ENCODE measurements around the gene AJM1. TPM values are rescaled to one million over a fixed set of nuclear protein-coding genes. Genes with fewer than 3 reads are reported as not detected.

Gene AJM1
- total RNA-seq, 4 donors from 2014 or later, result 0.83 to 4.7 (median 2.3) TPM

GRCh38 chr9:136806067-136806466 is 36.2 kb upstream of the AJM1 start:
- no peaks in the 10 kb centered on the region for H3K9me3 ChIP-seq
- intact Hi-C loops (cut with DNase I), result loop anchor here (5.0 kb wide), 1 partner anchor 141 kb away; the partner anchor contains the start of gene C8G
- H3K4me1 ChIP-seq, result peaks cover 25 to 37% of the 10 kb centered on the region in 2 donors
- no peak for DNase-seq
- H3K27ac ChIP-seq, result no peak overlapping the region
- WGBS, 2 donors, result 89 to 100% methylated on average over 4 to 6 of the region's 10 CpGs
- no peak overlapping the region for H3K4me3 ChIP-seq (replicated peaks in 1 of 3)
- no peak for TF ChIP-seq CTCF (IDR thresholded peaks at IDR 0.05)
- no peak for TF ChIP-seq POLR2A (IDR thresholded peaks at IDR 0.05)
- H3K27me3 ChIP-seq, result no peaks in the 10 kb centered on the region
- H3K36me3 ChIP-seq, result no peaks in the 10 kb centered on the region

DNA sequence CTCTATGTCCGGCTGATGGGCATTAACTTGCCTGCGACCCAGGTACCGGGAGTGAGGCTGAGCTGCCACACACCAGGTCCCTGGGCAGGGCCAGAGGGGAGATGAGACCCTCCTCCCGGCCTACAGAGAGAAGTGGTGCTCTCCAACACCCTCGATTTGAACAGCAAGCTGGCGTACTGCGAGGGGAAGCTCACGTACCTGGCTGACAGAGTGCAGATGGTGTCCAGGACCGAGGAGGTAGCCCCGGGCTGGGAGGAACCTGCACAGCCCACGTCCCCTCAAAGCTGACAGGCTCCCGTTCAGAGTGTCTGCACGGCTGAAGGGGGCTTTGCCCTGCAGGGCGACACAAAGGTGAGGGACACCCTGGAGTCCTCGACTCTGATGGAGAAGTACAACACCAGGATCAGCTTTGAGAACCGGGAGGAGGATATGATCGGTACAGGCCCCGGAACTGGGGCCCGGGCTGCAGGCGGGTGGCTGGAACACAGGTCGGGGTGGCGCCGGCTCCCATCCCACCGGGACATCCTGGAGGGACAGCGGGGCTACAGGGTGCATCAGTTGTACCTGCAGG is 35.6 kb upstream of the AJM1 start:
- DNase-seq, result no peak
- intact Hi-C loops (cut with DNase I), result loop anchor here (5.0 kb wide), 1 partner anchor 141 kb away; the partner anchor contains the start of gene C8G
- Histone ChIP-seq H3K27ac (no peak overlapping the region), H3K9me3 (no peaks in the 10 kb centered on the region), H3K36me3 (no peaks in the 10 kb centered on the region), H3K27me3 (no peaks in the 10 kb centered on the region), H3K4me3 (replicated peaks in 1 of 3) (peak overlapping the region in 1 of 3 donors; percentile 99), H3K4me1 (peaks cover 23 to 33% of the 10 kb centered on the region in 2 donors)
- no peak for TF ChIP-seq POLR2A (IDR thresholded peaks at IDR 0.05)
- no peak for TF ChIP-seq CTCF (IDR thresholded peaks at IDR 0.05)
- WGBS, 2 donors, result 73 to 83% methylated on average over 17 to 21 of the region's 25 CpGs

GRCh38 chr9:136807281-136808074 is 34.8 kb upstream of the AJM1 start, which contains the start of gene RABL6:
TSS of gene RABL6 (plus strand) at chr9:136807948. CDS start at chr9:136808197, 249 bp downstream.
- no peaks in the 10 kb centered on the region for H3K36me3 ChIP-seq
- H3K4me1 ChIP-seq, result peaks cover 23 to 33% of the 10 kb centered on the region in 2 donors
- no peaks in the 10 kb centered on the region for H3K27me3 ChIP-seq
- DNase-seq, result peak; percentile 69 to 70
- peak within 1 kb of the TSS; percentile 69 to 91 (median 89) for H3K27ac ChIP-seq
- no peaks in the 10 kb centered on the region for H3K9me3 ChIP-seq
- H3K4me3 ChIP-seq (replicated peaks in 1 of 3), result peak within 1 kb of the TSS; percentile 16 to 99 (median 92)
- TF ChIP-seq CTCF (IDR thresholded peaks at IDR 0.05) (peak in 1 of 6 experiments; percentile 3), POLR2A (IDR thresholded peaks at IDR 0.05) (peak; percentile 9 to 83)
- intact Hi-C loops (cut with DNase I), result loop anchor here (5.0 kb wide), 1 partner anchor 140 kb away; the partner anchor contains the start of gene C8G
- 1 to 5% methylated on average over 9 to 12 of the region's 96 CpGs for WGBS, 2 donors

DNA sequence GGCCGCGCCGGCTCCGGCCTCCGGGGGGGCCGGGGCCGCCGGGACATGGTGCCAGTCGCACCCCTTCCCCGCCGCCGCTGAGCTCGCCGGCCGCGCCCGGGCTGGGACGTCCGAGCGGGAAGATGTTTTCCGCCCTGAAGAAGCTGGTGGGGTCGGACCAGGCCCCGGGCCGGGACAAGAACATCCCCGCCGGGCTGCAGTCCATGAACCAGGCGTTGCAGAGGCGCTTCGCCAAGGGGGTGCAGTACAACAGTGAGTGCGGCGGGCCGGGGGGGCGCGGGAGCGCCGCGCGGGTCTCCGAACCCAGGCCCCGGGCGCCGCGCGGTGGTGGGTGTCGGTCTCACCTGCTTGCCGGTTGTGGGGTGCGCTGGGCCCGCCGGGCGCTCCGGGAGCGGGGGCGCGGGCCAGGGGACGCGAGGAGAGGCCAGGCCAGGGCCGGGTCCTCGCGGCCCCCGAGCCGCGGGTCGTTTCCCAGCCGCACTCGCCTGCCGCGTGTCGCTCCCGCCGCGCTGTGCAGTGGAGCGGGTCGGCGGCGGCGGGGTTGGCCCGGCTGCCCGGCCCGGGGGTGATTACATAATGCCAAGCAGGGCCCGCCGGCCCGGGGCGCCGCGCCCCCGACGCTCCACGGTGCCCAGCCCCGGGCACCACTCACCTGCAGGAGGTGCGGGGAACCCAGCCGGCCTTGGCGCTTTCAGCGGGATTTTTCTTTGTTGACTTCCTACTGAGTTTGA is 34.0 kb upstream of the AJM1 start:
- H3K27ac ChIP-seq, result peak overlapping the region; percentile 29 to 58 (median 46)

More for the DNA sequence above, 34.0 kb upstream of the AJM1 start:
- Histone ChIP-seq H3K4me1 (peaks cover 23 to 33% of the 10 kb centered on the region in 2 donors), H3K4me3 (replicated peaks in 1 of 3) (peak overlapping the region; percentile 16 to 99 (median 92)), H3K9me3 (no peaks in the 10 kb centered on the region), H3K27me3 (no peaks in the 10 kb centered on the region), H3K36me3 (no peaks in the 10 kb centered on the region)
- WGBS, 2 donors, result 0% methylated on average over 19 to 22 of the region's 93 CpGs
- intact Hi-C loops (cut with DNase I), result loop anchor here (5.0 kb wide), 1 partner anchor 139 kb away; the partner anchor contains the start of gene C8G
- TF ChIP-seq CTCF (IDR thresholded peaks at IDR 0.05) (no peak), POLR2A (IDR thresholded peaks at IDR 0.05) (no peak)
- peak in 1 of 2 donors; percentile 49 for DNase-seq

Measured in thyroid gland (tissue), 4 donors.